GM12873 (cell line): ENCODE measurements around the gene AATF.

Experiments used
- CTCF ChIP-seq: IDR thresholded peaks from 2 replicates; pipeline ENCODE4 v1.5.1; 2012; ENCODE audit warnings: low read depth, mild to moderate bottlenecking, moderate library complexity, low read length, control low read depth; ENCODE audit not compliant: insufficient read depth; ENCODE audit errors: missing control alignments

Gene AATF

GRCh38 chr17:36994438-36994837 lies 45.7 kb downstream of the AATF start:
- no peak for TF ChIP-seq CTCF

GRCh38 chr17:36999471-36999870 lies 50.7 kb downstream of the AATF start:
- no peak for TF ChIP-seq CTCF

GRCh38 chr17:37016780-37017179 lies 68.0 kb downstream of the AATF start:
- TF ChIP-seq CTCF = no peak

GRCh38 chr17:37017404-37017803 lies 68.7 kb downstream of the AATF start:
- no peak for TF ChIP-seq CTCF

DNA sequence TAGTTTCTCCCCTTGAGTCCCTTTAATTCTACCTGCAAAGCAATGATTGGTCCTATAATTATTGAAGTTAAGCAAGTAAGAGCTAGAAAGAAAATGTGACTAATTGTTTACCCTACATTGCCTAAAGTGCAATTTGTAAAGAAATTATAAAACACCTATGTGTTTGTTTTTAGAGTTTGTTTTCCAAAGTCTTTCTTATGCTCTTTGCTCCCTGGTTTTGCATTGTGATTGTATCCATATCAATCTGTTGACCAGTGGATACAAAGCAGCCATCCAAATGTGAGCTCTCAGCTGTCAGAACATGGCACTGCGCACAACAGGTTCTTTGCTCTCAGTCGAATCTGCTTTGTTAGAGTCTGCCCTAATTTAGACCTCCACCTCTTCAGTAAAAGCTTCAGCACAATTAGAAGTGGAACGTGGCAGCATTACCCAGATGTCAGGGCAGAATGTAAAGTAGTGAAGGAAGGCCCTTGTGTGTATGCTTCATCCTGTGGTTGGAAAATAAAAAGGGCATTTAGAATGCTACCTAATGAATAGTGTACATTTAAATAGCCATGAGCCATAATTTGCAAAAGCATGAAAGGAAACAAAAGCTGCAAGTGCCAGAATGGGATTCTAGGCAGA lies 70.5 kb downstream of the AATF start:
- no peak for TF ChIP-seq CTCF

GRCh38 chr17:37019741-37020129 lies 71.0 kb downstream of the AATF start:
- no peak for TF ChIP-seq CTCF

GRCh38 chr17:37024181-37024637 lies 75.5 kb downstream of the AATF start:
- TF ChIP-seq CTCF = no peak
